IMR-90 (cell line): Measurements from ENCODE around the gene BANP. TPM values are rescaled to one million over a fixed set of nuclear protein-coding genes. Genes with fewer than 3 reads are reported as not detected.
A peak's percentile ranks its signal among the peaks of the same experiment; 100 is the strongest.

ENCODE experiments used
- ATAC-seq: fragments of 200-7000 bp; cut with Tn5 transposase; 2 replicates; pipeline ENCODE4 v1.9.1; 2020; ENCODE audit warnings: low read depth, mild to moderate bottlenecking, moderate library complexity
- BruUV-seq: library from RNA; stranded (reverse); fragments of 400-500 nt; replicated peaks from 2 replicates; lab custom pipeline; 2021; lab: Mats Ljungman, UMichigan
- CTCF ChIA-PET: fragments of 300-600 bp; formaldehyde crosslinking; extraction: SDS; loops from one replicate; lab custom pipeline; 2021; ENCODE audit warnings: antibody characterized with exemption; lab: Yijun Ruan, JAX
- POLR2A ChIA-PET: fragments of 300-600 bp; sonication (Branson Sonifier 250); formaldehyde crosslinking; loops from one replicate; lab custom pipeline; 2022; ENCODE audit warnings: antibody characterized with exemption; ENCODE audit not compliant: unreplicated experiment; lab: Charles Lee
- DNase-seq: peaks from one replicate; pipeline ENCODE4 v3.0.0; 2013
- H2AFZ ChIP-seq: replicated peaks from 2 replicates; pipeline ENCODE3; 2013; ENCODE audit warnings: low read length, mild to moderate bottlenecking; ENCODE audit not compliant: poor library complexity
- H2AK5ac ChIP-seq: 2 replicates; pipeline ENCODE4 v1.6.1; 2013; ENCODE audit warnings: low read depth, low read length, inconsistent platforms
- H2AK9ac ChIP-seq: replicated peaks from 2 replicates; pipeline ENCODE3; 2013; ENCODE audit warnings: mild to moderate bottlenecking, low read depth, low read length, moderate library complexity; ENCODE audit not compliant: poor library complexity
- H2BK120ac ChIP-seq: 2 replicates; pipeline ENCODE4 v1.6.1; 2013; ENCODE audit warnings: low read depth, low read length, inconsistent platforms
- H2BK15ac ChIP-seq: 3 replicates; pipeline ENCODE4 v1.6.1; 2013; ENCODE audit warnings: low read depth, low read length, inconsistent platforms
- H2BK20ac ChIP-seq: 2 replicates; pipeline ENCODE4 v1.6.1; 2013; ENCODE audit warnings: low read depth, mild to moderate bottlenecking, inconsistent platforms, low read length, moderate library complexity
- H2BK5ac ChIP-seq: 2 replicates; pipeline ENCODE4 v1.6.1; 2013; ENCODE audit warnings: mild to moderate bottlenecking, low read depth, low read length, inconsistent platforms; ENCODE audit not compliant: poor library complexity, severe bottlenecking
- H3K14ac ChIP-seq: replicated peaks from 2 replicates; pipeline ENCODE4 v1.6.1; 2013; ENCODE audit warnings: low read depth, low read length, inconsistent platforms
- H3K18ac ChIP-seq: 2 replicates; pipeline ENCODE4 v1.6.1; 2013; ENCODE audit warnings: low read depth, low read length, control low read depth
- H3K23ac ChIP-seq: 2 replicates; pipeline ENCODE4 v1.6.1; 2013; ENCODE audit warnings: low read depth, low read length, inconsistent platforms
- H3K27ac ChIP-seq: 2 replicates; pipeline ENCODE4 v1.5.1; 2013; ENCODE audit warnings: mild to moderate bottlenecking, control low read depth, low read length; ENCODE audit not compliant: insufficient read depth
- H3K27me3 ChIP-seq: 2 replicates; pipeline ENCODE4 v1.6.1; 2013; ENCODE audit warnings: low read length; ENCODE audit not compliant: control insufficient read depth, insufficient read depth
- H3K36me3 ChIP-seq: 2 replicates; pipeline ENCODE4 v1.6.1; 2013; ENCODE audit warnings: low read length, mixed read lengths; ENCODE audit not compliant: control insufficient read depth, insufficient read depth
- H3K4ac ChIP-seq: 2 replicates; pipeline ENCODE4 v1.6.1; 2013; ENCODE audit warnings: low read depth, low read length, inconsistent platforms
- H3K4me1 ChIP-seq: 2 replicates; pipeline ENCODE4 v1.6.1; 2013; ENCODE audit warnings: low read length, mixed read lengths; ENCODE audit not compliant: control insufficient read depth, insufficient read depth
- H3K4me2 ChIP-seq: 2 replicates; pipeline ENCODE4 v1.6.1; 2013; ENCODE audit warnings: low read depth, mild to moderate bottlenecking, control low read depth, low read length, moderate library complexity
- H3K4me3 ChIP-seq: 2 replicates; pipeline ENCODE4 v1.5.1; 2013; ENCODE audit warnings: low read depth, mild to moderate bottlenecking, control low read depth, low read length, moderate library complexity; ENCODE audit not compliant: insufficient read depth
- H3K56ac ChIP-seq: 2 replicates; pipeline ENCODE4 v1.6.1; 2013; ENCODE audit warnings: low read length, inconsistent platforms; ENCODE audit not compliant: insufficient read depth; ENCODE audit errors: extremely low read depth
- H3K79me1 ChIP-seq, 2 experiments: 2 replicates each; pipeline ENCODE4 v1.6.1; 2013; ENCODE audit warnings: low read length in 2 of 2, inconsistent platforms in 1 of 2, low read depth in 1 of 2
- H3K9ac ChIP-seq: 2 replicates; pipeline ENCODE4 v1.6.1; 2013; ENCODE audit warnings: low read depth, low read length, control low read depth
- H3K9me1 ChIP-seq: 2 replicates; pipeline ENCODE4 v1.6.1; 2013; ENCODE audit warnings: low read length, inconsistent platforms; ENCODE audit not compliant: insufficient read depth
- H3K9me3 ChIP-seq: 2 replicates; pipeline ENCODE4 v1.6.1; 2013; ENCODE audit warnings: low read length; ENCODE audit not compliant: control insufficient read depth, insufficient read depth
- H4K20me1 ChIP-seq: 2 replicates; pipeline ENCODE4 v1.6.1; 2013; ENCODE audit warnings: low read length, inconsistent platforms; ENCODE audit not compliant: insufficient read depth
- H4K5ac ChIP-seq: 2 replicates; pipeline ENCODE4 v1.6.1; 2013; ENCODE audit warnings: mild to moderate bottlenecking, low read depth, low read length, control low read depth
- H4K8ac ChIP-seq, 2 experiments: 2 replicates each; pipeline ENCODE4 v1.6.1; 2013; ENCODE audit warnings: low read depth in 2 of 2, low read length in 2 of 2, control low read depth in 1 of 2, inconsistent platforms in 1 of 2
- H4K91ac ChIP-seq: 2 replicates; pipeline ENCODE4 v1.6.1; 2013; ENCODE audit warnings: low read depth, low read length, inconsistent platforms; ENCODE audit not compliant: insufficient read depth
- CTCF ChIP-seq: conservative IDR thresholded peaks from 2 replicates; pipeline ENCODE4 v1.5.1; 2012; ENCODE audit warnings: mild to moderate bottlenecking, low read depth, low read length, improper control_type of control experiment
- FOS ChIP-seq: fragments of 150-350 bp; IDR thresholded peaks from 2 replicates; pipeline ENCODE4 v1.6.1; 2016; ENCODE audit warnings: low read depth, low read length
- POLR2A ChIP-seq: IDR thresholded peaks from 2 replicates; pipeline ENCODE4 v1.6.1; 2012; ENCODE audit warnings: mild to moderate bottlenecking, low read depth, low read length
- RCOR1 ChIP-seq: IDR thresholded peaks from 2 replicates; pipeline ENCODE4 v1.6.1; 2012; ENCODE audit warnings: mild to moderate bottlenecking, low read length, improper control_type of control experiment; ENCODE audit not compliant: insufficient replicate concordance
- WGBS, 2 experiments: methylation state at CpG; one replicate each; pipeline versions ENCODE4 v1.1.5 to v1.1.7; 2013; ENCODE audit warnings: missing lambda C conversion rate in 2 of 2; ENCODE audit not compliant: insufficient read length in 1 of 2; ENCODE audit errors: extremely low coverage in 2 of 2; 5-methylcytosine and 5-hydroxymethylcytosine counted together
- dilution Hi-C: fragments of 300-500 bp; cut with HindIII; formaldehyde crosslinking; loops from one replicate; pipeline ENCODE4 v1.14.3; 2018; ENCODE audit warnings: low sequenced_read_pairs; ENCODE audit not compliant: unreplicated experiment
- in situ Hi-C: fragments of 300-500 bp; cut with MboI; formaldehyde crosslinking; loops from 3 replicates; pipeline ENCODE4 v1.14.3; 2019; ENCODE audit warnings: low sequenced_read_pairs, inconsistent platforms, mixed read lengths
- intact Hi-C: fragments of 100-400 bp; cut with micrococcal nuclease; formaldehyde crosslinking; loops from 2 replicates; pipeline ENCODE4 v1.10.0; 2022
- polyA plus RNA-seq, 3 experiments: library from polyadenylated mRNA; depleted of rRNA; stranded (reverse); fragments of >200 nt; gene quantifications; 2 replicates each; pipeline ENCODE4 v1.2.3, GENCODE V29; 2012; ENCODE audit warnings: low replicate concordance in 1 of 3
- total RNA-seq: library from RNA; depleted of rRNA; stranded (reverse); fragments of >200 nt; gene quantifications from 2 replicates; pipeline ENCODE4 v1.2.3, GENCODE V29; 2012

BANP gene
- total and polyA plus RNA-seq, 2 of the 4 experiments (the other 2 are of a cell fraction) = 17.4 to 17.9 TPM

GRCh38 chr16:88022076-88023042, 71.1 kb downstream of the BANP start:
- no peak overlapping the region for H3K27ac ChIP-seq
- WGBS, 2 experiments = 92% methylated on average over 12 of the region's 23 CpGs; no CpG with 5 or more reads in 1 of the 2 experiments
- POLR2A ChIA-PET = no interaction called here
- no peak overlapping the region for H4K91ac ChIP-seq
- peaks cover 5% of the 10 kb centered on the region; the same call in 1 of the 2 replicates for H3K36me3 ChIP-seq
- CTCF ChIA-PET = no interaction called here
- dilution Hi-C loops (no loop called here), intact Hi-C loops (loop anchor here (10.0 kb wide), 1 partner anchor 362 kb away; the partner anchor contains the start of gene ZNF469), in situ Hi-C loops (no loop called here)
- H3K4me1 ChIP-seq = peaks cover 8% of the 10 kb centered on the region
- no peak overlapping the region for H4K8ac ChIP-seq
- H3K9me3 ChIP-seq = no peaks in the 10 kb centered on the region
- no peak overlapping the region for H2BK20ac ChIP-seq
- H3K9me1 ChIP-seq = no peaks in the 10 kb centered on the region
- H3K9ac ChIP-seq = no peak overlapping the region
- TF ChIP-seq POLR2A (no peak), CTCF (0 out of 2 replicates have a peak, but pooled peaks have one; percentile 3), RCOR1 (no peak), FOS (no peak)
- H3K23ac ChIP-seq = no peak overlapping the region
- no peak overlapping the region for H3K4ac ChIP-seq
- ATAC-seq (no peak), DNase-seq (no peak)
- no peak overlapping the region for H2AK5ac ChIP-seq
- no peak overlapping the region for H2BK15ac ChIP-seq
- H2AFZ ChIP-seq = no peak overlapping the region
- H4K5ac ChIP-seq = no peak overlapping the region
- H3K27me3 ChIP-seq = no peaks in the 10 kb centered on the region
- H3K18ac ChIP-seq = no peak overlapping the region
- H3K79me1 ChIP-seq = peaks cover 6 to 23% of the 10 kb centered on the region in 2 experiments; a peak in 3 of 4 replicates
- no peak overlapping the region for H2BK5ac ChIP-seq
- no peak overlapping the region for H2BK120ac ChIP-seq
- H4K20me1 ChIP-seq = no peaks in the 10 kb centered on the region
- BruUV-seq = no TSS peak
- H3K56ac ChIP-seq = no peak overlapping the region
- H3K14ac ChIP-seq = no peak overlapping the region
- no peak overlapping the region for H2AK9ac ChIP-seq
- H3K4me3 ChIP-seq = no peak overlapping the region
- no peak overlapping the region for H3K4me2 ChIP-seq
